ENCODE data around the gene ATP4A.

ATP4A gene

DNA sequence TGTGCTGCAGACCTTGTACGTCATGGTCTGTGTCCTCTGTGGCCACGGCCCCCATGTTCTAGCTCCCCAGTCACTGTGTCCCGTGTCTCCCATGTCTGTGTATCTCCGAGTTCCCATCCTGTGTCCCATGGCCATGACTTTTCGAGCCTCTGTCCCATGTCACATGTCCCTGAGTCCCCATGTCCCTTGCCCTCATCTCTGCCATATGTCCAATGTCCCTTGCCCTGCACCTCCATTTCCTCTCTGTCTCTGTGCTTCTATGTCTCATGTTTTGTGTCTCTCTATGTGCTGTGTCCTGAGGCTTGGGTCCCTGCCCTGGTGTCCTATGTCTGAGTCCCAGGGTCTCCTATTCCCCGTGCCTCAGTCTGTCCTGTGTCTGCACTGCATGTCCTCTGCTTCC lies 2.0 kb downstream of the ATP4A start:
- Histone ChIP-seq H3K4me1 (ENCODE audit: control insufficient read depth, insufficient read depth, low read length) (no peaks in the 10 kb centered on the region), H3K9ac (ENCODE audit: low read length) (no peak overlapping the region), H3K27me3 (ENCODE audit: control insufficient read depth, insufficient read depth, low read length) (peaks cover 18% of the 10 kb centered on the region), H3K4me3 (ENCODE audit: low read length) (no peak overlapping the region), H3K27ac (ENCODE audit: low read depth, low read length) (no peak overlapping the region), H3K36me3 (ENCODE audit: control insufficient read depth, insufficient read depth, low read length) (no peaks in the 10 kb centered on the region)

- no peak overlapping the region for H3K27ac ChIP-seq (ENCODE audit: low read depth, low read length)
- peaks cover 18% of the 10 kb centered on the region for H3K27me3 ChIP-seq (ENCODE audit: control insufficient read depth, insufficient read depth, low read length)
- H3K9ac ChIP-seq (ENCODE audit: low read length): no peak overlapping the region
- no peak overlapping the region for H3K4me3 ChIP-seq (ENCODE audit: low read length)
- H3K4me1 ChIP-seq (ENCODE audit: control insufficient read depth, insufficient read depth, low read length): no peaks in the 10 kb centered on the region
- no peaks in the 10 kb centered on the region for H3K36me3 ChIP-seq (ENCODE audit: control insufficient read depth, insufficient read depth, low read length)
These were observed 2.8 kb downstream of the ATP4A start for GRCh38 chr19:35560677-35561076.

- Histone ChIP-seq H3K4me3 (ENCODE audit: low read length) (no peak overlapping the region), H3K9ac (ENCODE audit: low read length) (no peak overlapping the region), H3K36me3 (ENCODE audit: control insufficient read depth, insufficient read depth, low read length) (no peaks in the 10 kb centered on the region), H3K27ac (ENCODE audit: low read depth, low read length) (no peak overlapping the region), H3K27me3 (ENCODE audit: control insufficient read depth, insufficient read depth, low read length) (peaks cover 18% of the 10 kb centered on the region), H3K4me1 (ENCODE audit: control insufficient read depth, insufficient read depth, low read length) (no peaks in the 10 kb centered on the region)
These were observed 3.2 kb downstream of the ATP4A start for GRCh38 chr19:35560271-35560670.

- Histone ChIP-seq H3K4me1 (ENCODE audit: control insufficient read depth, insufficient read depth, low read length) (no peaks in the 10 kb centered on the region), H3K27ac (ENCODE audit: low read depth, low read length) (no peak overlapping the region), H3K4me3 (ENCODE audit: low read length) (no peak overlapping the region), H3K36me3 (ENCODE audit: control insufficient read depth, insufficient read depth, low read length) (no peaks in the 10 kb centered on the region), H3K9ac (ENCODE audit: low read length) (no peak overlapping the region), H3K27me3 (ENCODE audit: control insufficient read depth, insufficient read depth, low read length) (peaks cover 17% of the 10 kb centered on the region)
These were observed 3.7 kb downstream of the ATP4A start for GRCh38 chr19:35559781-35560180.

GRCh38 chr19:35559281-35559659 lies 4.2 kb downstream of the ATP4A start:
- Histone ChIP-seq H3K9ac (ENCODE audit: low read length) (no peak overlapping the region), H3K4me3 (ENCODE audit: low read length) (no peak overlapping the region), H3K4me1 (ENCODE audit: control insufficient read depth, insufficient read depth, low read length) (no peaks in the 10 kb centered on the region), H3K27me3 (ENCODE audit: control insufficient read depth, insufficient read depth, low read length) (peaks cover 15% of the 10 kb centered on the region), H3K27ac (ENCODE audit: low read depth, low read length) (no peak overlapping the region), H3K36me3 (ENCODE audit: control insufficient read depth, insufficient read depth, low read length) (no peaks in the 10 kb centered on the region)

- no peak overlapping the region for H3K27ac ChIP-seq (ENCODE audit: low read depth, low read length)
- H3K36me3 ChIP-seq (ENCODE audit: control insufficient read depth, insufficient read depth, low read length): no peaks in the 10 kb centered on the region
- H3K27me3 ChIP-seq (ENCODE audit: control insufficient read depth, insufficient read depth, low read length): peaks cover 15% of the 10 kb centered on the region
- peak overlapping the region; percentile 54 for H3K4me3 ChIP-seq (ENCODE audit: low read length)
- H3K4me1 ChIP-seq (ENCODE audit: control insufficient read depth, insufficient read depth, low read length): no peaks in the 10 kb centered on the region
- H3K9ac ChIP-seq (ENCODE audit: low read length): no peak overlapping the region
These were observed 4.8 kb downstream of the ATP4A start for GRCh38 chr19:35558400-35559280.

DNA sequence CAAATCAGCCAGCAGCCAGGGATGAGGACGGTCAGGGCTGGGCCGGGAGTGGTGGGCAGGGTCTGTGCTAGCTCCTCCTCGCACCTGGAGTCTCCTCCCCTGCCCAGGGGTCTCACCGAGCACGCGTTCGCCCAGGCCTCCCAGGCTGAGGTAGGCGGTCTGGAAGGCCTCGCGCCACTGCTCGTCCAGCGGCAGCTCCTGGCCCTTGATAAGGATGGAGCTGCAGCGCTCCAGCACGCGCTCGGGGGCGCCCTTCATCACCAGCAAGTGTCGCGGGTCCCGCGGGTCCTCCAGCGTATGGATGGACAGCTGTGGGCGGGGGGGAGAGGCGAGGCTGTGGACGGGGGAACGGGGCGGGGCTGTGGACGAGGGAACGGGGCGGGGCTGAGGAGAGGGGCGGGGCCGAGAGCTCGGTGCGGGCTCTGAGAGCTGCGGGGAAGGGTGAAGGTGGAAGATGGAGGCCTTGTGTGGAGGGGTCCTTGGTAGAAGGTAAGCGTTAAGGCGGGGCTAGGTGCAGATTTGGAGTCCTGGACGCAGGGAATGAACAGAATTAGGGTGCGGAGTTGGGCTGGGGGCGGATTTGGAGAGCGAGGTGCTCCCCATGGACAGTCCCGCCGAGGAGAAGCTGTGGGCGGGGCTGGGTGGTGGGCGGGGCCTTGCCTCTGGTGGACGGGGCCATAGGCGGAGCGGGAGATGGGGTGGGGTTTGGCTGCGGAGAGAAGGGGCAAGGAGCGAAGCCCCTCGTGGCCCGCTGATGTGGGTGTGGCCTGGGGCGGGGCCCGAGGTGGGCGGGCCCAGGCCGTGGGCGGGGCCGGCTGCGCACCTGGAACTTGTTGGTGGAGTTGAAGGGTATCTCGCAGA lies 5.7 kb downstream of the ATP4A start:
- Histone ChIP-seq H3K36me3 (ENCODE audit: control insufficient read depth, insufficient read depth, low read length) (no peaks in the 10 kb centered on the region), H3K9ac (ENCODE audit: low read length) (no peak overlapping the region), H3K27me3 (ENCODE audit: control insufficient read depth, insufficient read depth, low read length) (peaks cover 15% of the 10 kb centered on the region), H3K4me3 (ENCODE audit: low read length) (peak overlapping the region; percentile 54), H3K4me1 (ENCODE audit: control insufficient read depth, insufficient read depth, low read length) (no peaks in the 10 kb centered on the region), H3K27ac (ENCODE audit: low read depth, low read length) (no peak overlapping the region)

GRCh38 chr19:35556846-35557538 lies 6.5 kb downstream of the ATP4A start:
- Histone ChIP-seq H3K4me3 (ENCODE audit: low read length) (no peak overlapping the region), H3K9ac (ENCODE audit: low read length) (no peak overlapping the region), H3K4me1 (ENCODE audit: control insufficient read depth, insufficient read depth, low read length) (no peaks in the 10 kb centered on the region), H3K27me3 (ENCODE audit: control insufficient read depth, insufficient read depth, low read length) (peaks cover 15% of the 10 kb centered on the region), H3K36me3 (ENCODE audit: control insufficient read depth, insufficient read depth, low read length) (no peaks in the 10 kb centered on the region), H3K27ac (ENCODE audit: low read depth, low read length) (no peak overlapping the region)

DNA sequence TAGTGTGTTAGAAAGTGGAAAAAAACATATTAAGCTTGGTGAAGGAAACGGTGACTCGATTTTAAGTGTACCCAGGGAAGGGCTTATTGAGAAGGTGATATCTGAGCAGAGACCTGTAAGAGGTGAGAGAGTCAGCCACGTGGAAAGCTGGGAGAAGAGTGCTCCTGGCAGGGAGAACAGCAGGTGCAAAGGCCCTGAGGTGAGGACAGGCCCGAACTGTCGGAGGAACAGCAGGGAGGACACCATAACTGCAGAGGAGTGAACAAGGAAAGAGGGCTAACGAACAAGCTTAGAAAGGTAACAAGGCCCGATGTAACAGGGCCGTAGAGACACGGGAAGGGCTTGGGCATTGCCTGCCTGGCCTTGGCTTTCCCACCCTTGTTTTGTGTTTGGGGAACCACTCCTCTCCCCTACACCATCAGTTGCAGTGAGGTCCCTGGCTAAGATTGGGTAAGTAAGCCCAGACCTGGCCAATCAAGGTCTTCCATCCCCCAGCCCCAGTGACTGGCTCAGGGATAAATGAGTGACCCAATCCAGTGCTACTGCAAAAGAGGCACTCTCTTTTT lies 7.3 kb downstream of the ATP4A start:
- Histone ChIP-seq H3K4me1 (ENCODE audit: control insufficient read depth, insufficient read depth, low read length) (no peaks in the 10 kb centered on the region), H3K4me3 (ENCODE audit: low read length) (no peak overlapping the region), H3K36me3 (ENCODE audit: control insufficient read depth, insufficient read depth, low read length) (no peaks in the 10 kb centered on the region), H3K27me3 (ENCODE audit: control insufficient read depth, insufficient read depth, low read length) (peaks cover 11% of the 10 kb centered on the region), H3K27ac (ENCODE audit: low read depth, low read length) (no peak overlapping the region), H3K9ac (ENCODE audit: low read length) (no peak overlapping the region)

- Histone ChIP-seq H3K27ac (ENCODE audit: low read depth, low read length) (no peak overlapping the region), H3K4me3 (ENCODE audit: low read length) (no peak overlapping the region), H3K4me1 (ENCODE audit: control insufficient read depth, insufficient read depth, low read length) (no peaks in the 10 kb centered on the region), H3K36me3 (ENCODE audit: control insufficient read depth, insufficient read depth, low read length) (no peaks in the 10 kb centered on the region), H3K27me3 (ENCODE audit: control insufficient read depth, insufficient read depth, low read length) (peaks cover 8% of the 10 kb centered on the region), H3K9ac (ENCODE audit: low read length) (no peak overlapping the region)
These were observed 8.0 kb downstream of the ATP4A start for GRCh38 chr19:35555301-35556005.

- peaks cover 5% of the 10 kb centered on the region for H3K27me3 ChIP-seq (ENCODE audit: control insufficient read depth, insufficient read depth, low read length)
- H3K4me3 ChIP-seq (ENCODE audit: low read length): no peak overlapping the region
- H3K36me3 ChIP-seq (ENCODE audit: control insufficient read depth, insufficient read depth, low read length): no peaks in the 10 kb centered on the region
- no peaks in the 10 kb centered on the region for H3K4me1 ChIP-seq (ENCODE audit: control insufficient read depth, insufficient read depth, low read length)
- H3K27ac ChIP-seq (ENCODE audit: low read depth, low read length): no peak overlapping the region
- no peak overlapping the region for H3K9ac ChIP-seq (ENCODE audit: low read length)
These were observed 9.4 kb downstream of the ATP4A start for GRCh38 chr19:35554076-35554475.

All from rectal smooth muscle tissue (tissue), 1 donor.